HUES6 (cell line): Measurements from ENCODE around the gene FETUB.
"Not testable (repeated sequence)": the region's sequence is repeated elsewhere in the genome, so short reads cannot be mapped to it uniquely, and the experiment has no call there.

ENCODE experiments used
- H3K27ac ChIP-seq: 2 replicates; pipeline ENCODE4 v1.7.0; 2013; ENCODE audit warnings: low read depth, mild to moderate bottlenecking, low read length, inconsistent platforms
- H3K27me3 ChIP-seq: 2 replicates; pipeline ENCODE4 v1.6.1; 2013; ENCODE audit warnings: low read length; ENCODE audit not compliant: control insufficient read depth, insufficient read depth
- H3K36me3 ChIP-seq: 2 replicates; pipeline ENCODE4 v1.6.1; 2013; ENCODE audit warnings: low read length; ENCODE audit not compliant: control insufficient read depth, insufficient read depth
- H3K4me1 ChIP-seq: 2 replicates; pipeline ENCODE4 v1.6.1; 2013; ENCODE audit warnings: low read length; ENCODE audit not compliant: control insufficient read depth, insufficient read depth
- H3K4me3 ChIP-seq: 2 replicates; pipeline ENCODE4 v1.5.1; 2013; ENCODE audit warnings: low read depth, low read length
- H3K9ac ChIP-seq: one replicate; pipeline ENCODE4 v1.6.1; 2013; ENCODE audit warnings: mild to moderate bottlenecking, low read length
- H3K9me3 ChIP-seq: 2 replicates; pipeline ENCODE4 v1.6.1; 2013; ENCODE audit warnings: low read depth, low read length; ENCODE audit not compliant: control insufficient read depth, insufficient read depth

FETUB gene

DNA sequence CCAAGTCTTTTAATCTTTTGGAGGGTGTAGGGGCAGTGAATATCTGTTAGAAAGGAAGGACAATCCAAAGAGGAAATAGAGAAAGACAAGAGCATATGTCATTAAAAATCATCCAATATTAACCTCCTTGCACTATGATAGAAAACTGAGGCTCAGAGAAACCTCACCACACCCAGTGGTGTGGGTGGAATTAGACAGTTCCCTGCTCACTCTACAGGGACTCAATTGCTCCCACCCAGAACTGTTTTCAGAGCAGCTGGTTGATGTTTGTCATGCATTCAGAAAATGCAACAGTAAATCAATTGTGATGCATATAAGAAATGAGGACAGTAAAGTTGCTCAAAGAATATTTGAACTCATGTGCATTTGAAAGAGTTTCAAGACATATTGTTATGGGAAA, 62.3 kb downstream of the FETUB start:
- H3K36me3 ChIP-seq, H3K4me1 ChIP-seq, H3K27me3 ChIP-seq, H3K9me3 ChIP-seq, H3K27ac ChIP-seq, H3K9ac ChIP-seq, H3K4me3 ChIP-seq: not testable (repeated sequence)
